GM21737 (cell line): Measurements from ENCODE around the gene PLEKHA5.
"Not testable (repeated sequence)": the region's sequence is repeated elsewhere in the genome, so short reads cannot be mapped to it uniquely, and the experiment has no call there.

Source experiments
- ATAC-seq: cut with Tn5 transposase; IDR thresholded peaks from one replicate; pipeline ENCODE4 v1.9.1; 2021; ENCODE audit warnings: mild to moderate bottlenecking, moderate library complexity; ENCODE audit not compliant: unreplicated experiment

Gene PLEKHA5, protein sequence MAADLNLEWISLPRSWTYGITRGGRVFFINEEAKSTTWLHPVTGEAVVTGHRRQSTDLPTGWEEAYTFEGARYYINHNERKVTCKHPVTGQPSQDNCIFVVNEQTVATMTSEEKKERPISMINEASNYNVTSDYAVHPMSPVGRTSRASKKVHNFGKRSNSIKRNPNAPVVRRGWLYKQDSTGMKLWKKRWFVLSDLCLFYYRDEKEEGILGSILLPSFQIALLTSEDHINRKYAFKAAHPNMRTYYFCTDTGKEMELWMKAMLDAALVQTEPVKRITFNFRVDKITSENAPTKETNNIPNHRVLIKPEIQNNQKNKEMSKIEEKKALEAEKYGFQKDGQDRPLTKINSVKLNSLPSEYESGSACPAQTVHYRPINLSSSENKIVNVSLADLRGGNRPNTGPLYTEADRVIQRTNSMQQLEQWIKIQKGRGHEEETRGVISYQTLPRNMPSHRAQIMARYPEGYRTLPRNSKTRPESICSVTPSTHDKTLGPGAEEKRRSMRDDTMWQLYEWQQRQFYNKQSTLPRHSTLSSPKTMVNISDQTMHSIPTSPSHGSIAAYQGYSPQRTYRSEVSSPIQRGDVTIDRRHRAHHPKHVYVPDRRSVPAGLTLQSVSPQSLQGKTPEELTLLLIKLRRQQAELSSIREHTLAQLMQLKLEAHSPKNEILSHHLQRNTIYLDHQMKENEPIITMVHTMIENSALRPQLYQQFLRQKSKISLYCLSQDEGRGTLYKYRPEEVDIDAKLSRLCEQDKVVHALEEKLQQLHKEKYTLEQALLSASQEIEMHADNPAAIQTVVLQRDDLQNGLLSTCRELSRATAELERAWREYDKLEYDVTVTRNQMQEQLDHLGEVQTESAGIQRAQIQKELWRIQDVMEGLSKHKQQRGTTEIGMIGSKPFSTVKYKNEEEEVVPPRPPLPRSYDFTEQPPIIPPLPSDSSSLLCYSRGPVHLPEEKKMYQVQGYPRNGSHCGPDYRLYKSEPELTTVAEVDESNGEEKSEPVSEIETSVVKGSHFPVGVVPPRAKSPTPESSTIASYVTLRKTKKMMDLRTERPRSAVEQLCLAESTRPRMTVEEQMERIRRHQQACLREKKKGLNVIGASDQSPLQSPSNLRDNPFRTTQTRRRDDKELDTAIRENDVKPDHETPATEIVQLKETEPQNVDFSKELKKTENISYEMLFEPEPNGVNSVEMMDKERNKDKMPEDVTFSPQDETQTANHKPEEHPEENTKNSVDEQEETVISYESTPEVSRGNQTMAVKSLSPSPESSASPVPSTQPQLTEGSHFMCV

DNA sequence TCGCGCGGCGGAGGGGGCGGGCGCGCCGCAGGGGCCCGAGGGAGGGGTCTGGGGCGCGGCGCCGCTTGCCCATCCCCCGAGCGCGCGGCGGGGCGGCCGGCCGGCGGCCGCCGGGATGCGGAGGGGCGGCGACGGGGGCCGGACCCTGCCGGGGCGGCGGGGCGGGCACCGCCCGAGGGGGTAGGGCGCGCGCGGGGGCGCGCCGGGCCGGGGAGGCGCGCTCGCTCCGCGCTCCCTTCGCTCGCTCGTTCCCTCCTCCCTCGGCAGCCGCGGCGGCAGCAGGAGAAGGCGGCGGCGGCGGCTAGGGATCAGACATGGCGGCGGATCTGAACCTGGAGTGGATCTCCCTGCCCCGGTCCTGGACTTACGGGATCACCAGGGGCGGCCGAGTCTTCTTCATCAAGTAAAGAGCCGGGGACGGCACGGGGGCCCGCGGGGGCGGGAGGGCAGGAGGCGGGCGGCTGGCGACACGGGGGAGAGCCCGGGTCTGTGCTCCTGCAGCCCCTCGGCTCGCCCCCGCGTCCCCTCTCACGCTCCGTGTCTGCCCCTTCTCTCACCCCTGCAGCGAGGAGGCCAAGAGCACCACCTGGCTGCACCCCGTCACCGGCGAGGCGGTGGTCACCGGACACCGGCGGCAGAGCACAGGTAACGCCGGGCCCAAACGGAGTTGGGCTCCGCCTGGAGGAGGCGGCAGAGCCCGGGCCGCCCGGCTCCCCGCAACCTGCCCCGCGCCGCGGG is at the start of gene PLEKHA5:
Gene PLEKHA5 (plus strand): TSS at position 248 of the 738 bp plus-strand sequence. CDS start 67 bp downstream, at position 315.
- ATAC-seq = no peak

- no peak for ATAC-seq
These were observed 48.6 kb upstream of the PLEKHA5 start for GRCh38 chr12:19080918-19081317.

DNA sequence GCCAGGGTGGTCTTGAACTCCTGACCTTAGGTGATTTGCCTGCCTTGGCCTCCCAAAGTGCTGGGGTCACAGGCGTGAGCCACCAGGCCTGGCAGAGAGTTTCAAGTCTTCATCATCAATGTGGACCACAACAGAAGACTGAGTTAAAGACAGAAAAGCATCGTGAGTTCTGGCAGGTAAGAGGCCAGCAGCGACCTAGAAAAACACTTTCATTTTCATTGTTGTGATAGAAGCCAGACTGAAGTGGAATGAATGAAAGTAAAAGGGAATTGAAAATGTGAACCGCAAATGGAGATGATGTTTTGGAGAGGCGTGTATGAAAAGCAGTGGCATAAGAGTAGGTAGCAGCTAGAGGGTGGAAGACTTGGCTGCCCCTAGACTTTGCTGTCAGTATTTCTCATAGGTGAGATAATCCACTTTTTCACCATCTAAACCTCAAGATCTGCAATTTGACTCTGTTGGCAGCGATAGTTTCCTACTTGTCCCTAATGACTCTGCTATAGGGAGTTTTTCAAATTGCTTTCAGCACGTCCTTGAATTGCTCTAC is 47.1 kb upstream of the PLEKHA5 start:
- ATAC-seq = no peak

DNA sequence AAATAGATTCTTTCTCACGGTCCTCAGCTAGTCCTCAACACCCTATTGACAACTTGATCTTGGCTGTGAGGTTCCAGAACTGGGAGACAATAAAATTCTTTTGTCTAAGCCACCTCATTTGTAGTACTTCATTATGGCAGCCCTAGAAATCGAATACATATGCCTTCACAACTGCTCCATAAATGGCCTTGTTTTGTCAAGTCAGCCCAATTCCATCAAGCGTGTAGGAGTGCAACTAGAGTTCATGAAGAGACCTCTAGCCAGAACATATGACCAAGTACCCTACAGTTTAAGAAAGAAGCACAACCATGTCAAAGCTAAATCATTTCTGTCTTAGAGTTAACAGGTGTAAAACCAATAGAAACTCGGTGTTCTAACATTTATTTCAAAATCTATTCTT is 45.0 kb upstream of the PLEKHA5 start:
- ATAC-seq = no peak

DNA sequence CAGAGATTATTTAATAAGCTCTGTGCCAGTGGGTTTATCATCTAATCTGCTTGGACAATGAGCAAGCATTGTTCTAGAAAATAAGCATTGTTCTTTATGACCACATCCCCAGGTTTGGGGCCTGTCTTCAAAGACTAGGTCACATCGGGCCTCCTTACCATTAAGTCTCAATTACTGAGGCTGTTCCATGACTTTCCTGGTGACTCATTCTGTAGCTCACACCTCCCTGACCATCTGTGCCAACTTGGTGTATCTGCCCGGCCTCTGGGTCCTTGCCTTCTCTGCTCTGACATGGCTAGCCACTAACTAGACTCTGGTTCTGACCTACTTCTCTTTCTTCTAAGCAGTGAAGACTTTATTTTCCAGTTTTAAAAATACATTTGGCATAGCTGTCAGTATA is 44.4 kb upstream of the PLEKHA5 start:
- no peak for ATAC-seq

- no peak for ATAC-seq
These were observed 40.9 kb upstream of the PLEKHA5 start for GRCh38 chr12:19088606-19089005.

- ATAC-seq = not testable (repeated sequence)
These were observed 37.1 kb upstream of the PLEKHA5 start for GRCh38 chr12:19092482-19092881.

DNA sequence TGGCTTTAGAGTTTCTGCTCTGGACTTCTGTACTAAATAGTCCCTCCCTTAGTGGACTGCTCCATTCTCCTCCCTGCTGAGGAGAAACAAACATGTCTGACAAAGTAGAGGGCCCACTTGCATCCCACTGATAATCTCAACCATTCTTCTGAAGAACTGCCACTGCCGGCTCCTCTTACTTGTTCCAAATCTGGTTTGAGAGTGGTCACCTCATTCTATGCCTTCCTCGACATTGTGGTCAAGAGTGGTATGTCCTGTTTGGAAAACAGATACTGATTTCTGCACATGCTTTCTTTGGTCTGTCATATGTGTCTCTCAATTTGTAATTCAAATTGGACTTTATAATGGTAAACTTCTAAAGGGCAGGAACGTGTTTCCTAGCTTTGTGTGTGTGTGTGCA is 36.3 kb upstream of the PLEKHA5 start:
- ATAC-seq = no peak

GRCh38 chr12:19095331-19095730 is 34.2 kb upstream of the PLEKHA5 start:
- no peak for ATAC-seq

GRCh38 chr12:19095756-19096480 is 33.6 kb upstream of the PLEKHA5 start:
- no peak for ATAC-seq

GRCh38 chr12:19105463-19105862 is 24.1 kb upstream of the PLEKHA5 start:
- ATAC-seq = no peak

GRCh38 chr12:19107750-19108149 is 21.8 kb upstream of the PLEKHA5 start:
- ATAC-seq = no peak

DNA sequence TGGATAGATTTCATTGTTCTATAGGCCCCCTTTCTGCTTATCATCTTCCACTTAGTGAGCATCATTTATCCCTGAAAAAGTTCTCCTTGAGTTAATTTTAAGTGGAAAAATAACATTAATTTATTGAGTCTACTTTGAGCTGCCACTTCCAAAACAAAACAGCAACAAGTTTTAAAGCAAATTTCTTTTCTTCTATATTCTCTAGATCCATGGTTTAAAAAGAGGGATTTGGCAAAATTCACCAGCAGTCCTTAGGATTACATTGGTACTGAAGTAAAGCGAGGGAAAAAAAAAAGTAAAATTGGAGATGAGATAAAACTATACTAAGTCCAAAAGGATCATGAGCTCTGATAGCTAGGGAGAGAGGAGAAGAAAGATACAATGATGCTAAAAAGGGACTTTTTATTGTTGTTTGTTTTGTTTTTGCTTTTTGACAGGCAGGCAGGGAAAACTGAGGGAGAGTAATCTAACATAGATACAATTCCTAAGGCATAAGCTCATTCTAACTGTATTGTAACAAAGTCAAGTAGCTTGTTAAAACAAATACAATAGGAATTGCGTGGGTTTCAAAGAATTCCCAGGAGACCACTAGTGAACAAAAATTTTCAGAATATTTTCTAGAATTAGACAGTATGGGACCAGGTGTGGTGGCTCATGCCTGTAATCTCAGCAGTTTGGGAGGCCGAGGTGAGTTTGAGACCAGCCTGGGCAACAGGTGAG is 19.2 kb upstream of the PLEKHA5 start:
- no peak for ATAC-seq

DNA sequence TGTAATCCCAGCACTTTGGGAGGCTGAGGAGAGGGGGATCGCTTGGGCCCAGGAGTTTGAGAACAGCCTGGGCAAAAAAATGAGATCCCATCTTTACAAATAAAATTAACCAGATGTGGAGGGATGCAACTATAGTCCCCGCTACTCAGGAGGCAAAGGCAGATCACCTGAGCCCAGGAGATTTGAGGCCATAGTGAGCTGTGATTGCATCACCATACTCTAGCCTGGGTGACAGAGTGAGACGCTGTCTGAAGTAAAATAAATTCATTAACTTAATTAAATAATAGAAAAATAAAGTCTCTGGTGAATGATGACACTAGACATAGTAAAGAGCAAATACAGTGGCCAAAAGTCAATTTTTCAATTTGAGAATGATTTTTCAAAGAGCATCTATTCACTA is 16.1 kb upstream of the PLEKHA5 start:
- no peak for ATAC-seq

GRCh38 chr12:19115285-19115684 is 14.2 kb upstream of the PLEKHA5 start:
- no peak for ATAC-seq

- no peak for ATAC-seq
These were observed 10.1 kb upstream of the PLEKHA5 start for GRCh38 chr12:19119440-19119839.

DNA sequence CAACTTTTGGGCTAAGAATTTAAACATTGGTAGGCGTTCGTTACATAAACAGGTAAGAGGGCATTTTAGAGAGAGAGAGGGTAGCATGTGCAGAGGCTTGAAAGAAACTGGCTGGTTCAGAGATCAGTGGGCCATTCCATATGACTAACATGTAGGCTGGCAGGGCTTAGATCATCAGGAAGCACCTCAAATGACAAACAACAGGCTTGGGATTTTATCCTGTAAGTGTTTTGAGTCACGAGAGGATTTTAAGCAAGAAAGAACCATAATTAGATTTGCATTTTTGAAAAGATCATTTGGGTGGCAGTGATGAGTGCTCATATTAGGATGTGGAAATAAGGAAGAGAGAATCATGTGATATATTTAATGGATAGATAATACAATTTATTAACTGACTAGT is 8.7 kb upstream of the PLEKHA5 start:
- no peak for ATAC-seq

GRCh38 chr12:19121449-19122018 is 8.0 kb upstream of the PLEKHA5 start:
- ATAC-seq = no peak
